ENCODE data around the gene RAB10.
"Not testable (repeated sequence)": the region's sequence is repeated elsewhere in the genome, so short reads cannot be mapped to it uniquely, and the experiment has no call there.

Gene RAB10

GRCh38 chr2:26009567-26009963, 24.3 kb upstream of the RAB10 start:
- no peak for TF ChIP-seq CTCF (IDR thresholded peaks at IDR 0.05; ENCODE audit: low read depth, low read length)
- DNase-seq (ENCODE audit: extremely low read depth, low read depth), result no peak

GRCh38 chr2:26010943-26011342, 22.9 kb upstream of the RAB10 start:
- TF ChIP-seq CTCF (IDR thresholded peaks at IDR 0.05; ENCODE audit: low read depth, low read length), result no peak

GRCh38 chr2:26011609-26011989, 22.3 kb upstream of the RAB10 start:
- TF ChIP-seq CTCF (IDR thresholded peaks at IDR 0.05; ENCODE audit: low read depth, low read length), result no peak

More at GRCh38 chr2:26010943-26011342, 22.9 kb upstream of the RAB10 start:
- no peak for DNase-seq (ENCODE audit: extremely low read depth, low read depth)

GRCh38 chr2:26011990-26012856, 21.7 kb upstream of the RAB10 start:
- TF ChIP-seq CTCF (IDR thresholded peaks at IDR 0.05; ENCODE audit: low read depth, low read length), result no peak
- DNase-seq (ENCODE audit: extremely low read depth, low read depth), result no peak

More at GRCh38 chr2:26011609-26011989, 22.3 kb upstream of the RAB10 start:
- DNase-seq (ENCODE audit: extremely low read depth, low read depth), result no peak

- no peak for TF ChIP-seq CTCF (IDR thresholded peaks at IDR 0.05; ENCODE audit: low read depth, low read length)
- no peak for DNase-seq (ENCODE audit: extremely low read depth, low read depth)
These were observed 20.2 kb upstream of the RAB10 start for GRCh38 chr2:26013668-26014067.

GRCh38 chr2:26016012-26016705, 17.7 kb upstream of the RAB10 start:
- no peak for DNase-seq (ENCODE audit: extremely low read depth, low read depth)
- TF ChIP-seq CTCF (IDR thresholded peaks at IDR 0.05; ENCODE audit: low read depth, low read length), result no peak

- DNase-seq (ENCODE audit: extremely low read depth, low read depth), result not testable (repeated sequence)
These were observed 17.2 kb upstream of the RAB10 start for GRCh38 chr2:26016706-26017045.
